Fibroblast of lung (primary cell): ENCODE data around the gene PYGB.

Source experiments
- EZH2 ChIP-seq: IDR thresholded peaks from 2 replicates; pipeline ENCODE4 v1.5.1; 2012; ENCODE audit warnings: low read length, control low read depth, mild to moderate bottlenecking; ENCODE audit errors: missing control alignments
- TF ChIP-seq, protein P1 (sequence below), 2 donors: IDR thresholded peaks in 1 of 2; conservative IDR thresholded peaks in 1 of 2; 1 replicate in 1 of 2; 2 replicates in 1 of 2; pipeline ENCODE4 v1.5.1; 2011 to 2012; ENCODE audit warnings: low read length in 2 of 2, control low read depth in 1 of 2, inconsistent platforms in 1 of 2, low read depth in 1 of 2, mild to moderate bottlenecking in 1 of 2

DNA sequence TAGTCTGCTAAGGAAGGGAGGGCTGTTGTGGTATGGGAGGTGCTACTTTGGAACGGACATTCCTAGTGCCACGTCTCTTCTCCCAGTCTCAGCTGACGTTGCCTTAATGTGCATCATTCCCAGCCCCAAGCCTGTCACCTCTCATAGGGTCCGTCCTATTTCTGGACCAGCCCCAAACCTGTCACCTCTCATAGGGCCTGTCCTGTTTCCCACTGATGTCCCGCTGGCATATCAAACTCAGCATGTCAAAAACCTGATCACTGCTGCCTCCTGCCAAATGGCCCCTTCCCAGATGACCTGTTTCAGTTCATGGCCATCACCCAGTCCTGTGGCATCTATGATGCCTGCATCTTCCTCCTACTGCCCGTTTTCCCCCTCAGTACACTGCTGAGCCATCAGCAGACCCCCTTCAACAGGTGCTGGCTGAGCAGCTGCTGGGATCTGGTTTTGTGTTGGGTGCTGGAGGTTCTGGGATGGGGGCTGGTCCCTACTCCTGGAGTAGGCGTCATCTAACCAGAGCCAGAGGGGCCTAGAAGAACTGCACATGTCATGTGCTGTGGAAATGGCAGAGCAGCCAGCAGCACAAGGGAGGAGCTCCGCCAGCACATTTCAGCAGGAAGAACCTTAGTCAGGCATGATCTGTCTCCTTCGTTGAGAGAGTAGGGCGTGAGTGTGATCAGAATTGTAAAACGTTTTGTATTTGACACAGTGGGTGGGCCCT, 49.1 kb upstream of the PYGB start:
- TF ChIP-seq, protein P1, sequence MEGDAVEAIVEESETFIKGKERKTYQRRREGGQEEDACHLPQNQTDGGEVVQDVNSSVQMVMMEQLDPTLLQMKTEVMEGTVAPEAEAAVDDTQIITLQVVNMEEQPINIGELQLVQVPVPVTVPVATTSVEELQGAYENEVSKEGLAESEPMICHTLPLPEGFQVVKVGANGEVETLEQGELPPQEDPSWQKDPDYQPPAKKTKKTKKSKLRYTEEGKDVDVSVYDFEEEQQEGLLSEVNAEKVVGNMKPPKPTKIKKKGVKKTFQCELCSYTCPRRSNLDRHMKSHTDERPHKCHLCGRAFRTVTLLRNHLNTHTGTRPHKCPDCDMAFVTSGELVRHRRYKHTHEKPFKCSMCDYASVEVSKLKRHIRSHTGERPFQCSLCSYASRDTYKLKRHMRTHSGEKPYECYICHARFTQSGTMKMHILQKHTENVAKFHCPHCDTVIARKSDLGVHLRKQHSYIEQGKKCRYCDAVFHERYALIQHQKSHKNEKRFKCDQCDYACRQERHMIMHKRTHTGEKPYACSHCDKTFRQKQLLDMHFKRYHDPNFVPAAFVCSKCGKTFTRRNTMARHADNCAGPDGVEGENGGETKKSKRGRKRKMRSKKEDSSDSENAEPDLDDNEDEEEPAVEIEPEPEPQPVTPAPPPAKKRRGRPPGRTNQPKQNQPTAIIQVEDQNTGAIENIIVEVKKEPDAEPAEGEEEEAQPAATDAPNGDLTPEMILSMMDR (conservative IDR thresholded peaks at IDR 0.05 in 1 of 2, IDR thresholded peaks at IDR 0.05 in 1 of 2; ENCODE audit: low read depth in 1 of 2, low read length in 2 of 2) = no peak
- TF ChIP-seq EZH2 = no peak
